NT2/D1 (cell line): Measurements from ENCODE around the gene LSM11.
"Not testable (repeated sequence)": the region's sequence is repeated elsewhere in the genome, so short reads cannot be mapped to it uniquely, and the experiment has no call there.

Source experiments
- SUZ12 ChIP-seq: IDR thresholded peaks from 2 replicates; pipeline ENCODE4 v1.6.1; 2011; ENCODE audit not compliant: insufficient read length, insufficient read depth; ENCODE audit errors: extremely low read depth
- YY1 ChIP-seq: IDR thresholded peaks from 2 replicates; pipeline ENCODE4 v1.6.1; 2011; ENCODE audit not compliant: insufficient read length, insufficient read depth

GRCh38 chr5:157693816-157694215 is 49.7 kb upstream of the LSM11 start:
- TF ChIP-seq YY1, SUZ12: not testable (repeated sequence)
